Measurements from ENCODE around the gene RAB2B. TPM values are rescaled to one million over a fixed set of nuclear protein-coding genes. Genes with fewer than 3 reads are reported as not detected.
A peak's percentile ranks its signal among the peaks of the same experiment; 100 is the strongest.

Gene RAB2B
- 12.4 and 16.8 TPM in 2 replicates for total RNA-seq (2012; rRNA removed)

DNA sequence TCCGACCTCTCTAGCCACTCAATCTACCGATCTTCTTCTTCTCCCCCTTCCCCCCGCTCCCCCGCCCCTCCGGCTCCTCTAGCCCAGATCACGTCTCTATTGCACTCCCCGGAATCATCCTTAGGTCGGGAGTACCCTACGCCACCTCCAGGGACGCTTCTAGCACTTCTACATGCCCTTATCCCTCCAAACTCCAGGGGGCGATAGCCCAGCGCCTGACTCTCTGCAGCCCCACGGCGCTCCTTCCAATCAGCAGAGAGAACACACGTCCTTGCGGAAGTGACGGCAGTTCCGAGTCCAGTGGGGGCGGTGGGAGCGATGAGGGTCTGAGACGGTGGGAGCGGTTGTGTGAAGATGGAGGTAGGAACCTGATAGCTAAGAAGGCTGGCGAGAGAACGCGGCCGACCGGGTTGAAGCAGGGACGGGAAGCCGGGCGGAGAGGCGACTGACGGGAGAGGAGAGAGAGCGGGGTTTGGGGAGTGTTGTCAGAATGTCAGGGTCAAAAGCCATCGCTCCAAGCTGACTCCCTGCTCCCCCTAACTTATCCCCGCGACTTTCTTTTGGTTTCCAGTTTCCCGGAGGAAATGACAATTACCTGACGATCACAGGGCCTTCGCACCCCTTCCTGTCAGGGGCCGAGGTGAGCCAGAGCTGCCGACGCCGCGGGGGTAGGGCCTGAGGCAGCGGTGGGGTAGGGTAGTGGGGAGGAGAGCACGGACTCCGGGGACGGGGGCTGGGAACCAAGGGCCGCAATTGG lies at the start of gene RAB2B, which contains the start of gene TOX4:
Gene RAB2B (minus strand): TSS at position 35 of the 757 bp plus-strand sequence. CDS start 87 bp downstream, outside the sequence.
Gene TOX4 (plus strand): TSS at position 271 of the 757 bp plus-strand sequence. CDS start 84 bp downstream, at position 355.
- Histone ChIP-seq H3K9me3 (replicated peaks; ENCODE audit: low read length) (no peaks in the 10 kb centered on the region), H3K27me3 (ENCODE audit: control insufficient read depth, insufficient read depth, low read length) (no peaks in the 10 kb centered on the region), H3K4me2 (ENCODE audit: low read length) (peak within 1 kb of the TSS; percentile 98), H3K4me1 (ENCODE audit: control insufficient read depth, insufficient read depth, low read length) (peaks cover 14% of the 10 kb centered on the region), H3K36me3 (ENCODE audit: insufficient read depth, low read length) (peaks cover 13% of the 10 kb centered on the region), H3K4me3 (ENCODE audit: low read length) (peak within 1 kb of the TSS; percentile 79), H3K9ac (ENCODE audit: low read depth, low read length) (peak within 1 kb of the TSS; percentile 90)

DNA sequence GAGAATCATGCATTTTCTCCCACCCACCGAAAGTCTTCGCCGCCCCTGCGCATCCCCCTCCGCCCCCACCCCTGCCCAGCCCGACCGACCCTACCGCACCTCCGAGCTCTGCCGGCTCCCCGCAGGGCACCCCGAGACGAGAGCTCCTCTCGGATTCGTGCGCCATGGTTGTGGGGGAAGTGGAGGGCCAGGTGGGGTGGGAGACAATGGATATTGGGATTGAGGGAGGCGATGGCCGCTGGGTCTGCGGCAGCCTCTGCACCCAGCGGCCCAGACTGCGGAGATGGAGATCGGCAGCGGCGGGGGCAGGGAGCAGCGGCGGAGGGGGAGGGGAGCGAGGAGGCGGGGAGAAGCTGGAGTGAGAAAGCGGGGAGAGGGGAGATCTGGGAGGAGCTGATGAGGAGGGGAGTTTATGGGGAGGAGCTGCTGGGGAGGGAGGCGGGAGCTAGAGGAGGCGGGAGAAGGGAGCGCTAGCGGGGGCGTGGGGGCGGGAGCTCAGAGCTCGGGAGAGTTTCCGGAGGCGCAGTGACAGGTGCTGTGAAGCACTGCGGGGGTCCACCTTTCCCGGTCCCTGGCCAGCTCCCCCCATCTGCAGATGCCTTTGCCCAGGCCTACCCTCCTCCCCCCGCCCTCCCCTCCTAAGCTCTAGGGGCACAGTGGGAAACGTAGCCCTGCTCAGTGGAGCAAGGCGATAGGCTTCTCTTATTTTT lies 49.4 kb upstream of the RAB2B start, which contains the start of gene SALL2:
Gene SALL2 (minus strand): TSS at position 385 of the 710 bp plus-strand sequence. CDS start 219 bp downstream, at position 166.
- H3K4me1 ChIP-seq (ENCODE audit: control insufficient read depth, insufficient read depth, low read length), result no peaks in the 10 kb centered on the region
- H3K36me3 ChIP-seq (ENCODE audit: insufficient read depth, low read length), result no peaks in the 10 kb centered on the region
- peak within 1 kb of the TSS; percentile 73 for H3K4me3 ChIP-seq (ENCODE audit: low read length)
- no peaks in the 10 kb centered on the region for H3K9me3 ChIP-seq (replicated peaks; ENCODE audit: low read length)
- H3K27me3 ChIP-seq (ENCODE audit: control insufficient read depth, insufficient read depth, low read length), result peaks cover 11% of the 10 kb centered on the region
- H3K4me2 ChIP-seq (ENCODE audit: low read length), result peak within 1 kb of the TSS; percentile 84
- H3K9ac ChIP-seq (ENCODE audit: low read depth, low read length), result peak within 1 kb of the TSS; percentile 48

DNA sequence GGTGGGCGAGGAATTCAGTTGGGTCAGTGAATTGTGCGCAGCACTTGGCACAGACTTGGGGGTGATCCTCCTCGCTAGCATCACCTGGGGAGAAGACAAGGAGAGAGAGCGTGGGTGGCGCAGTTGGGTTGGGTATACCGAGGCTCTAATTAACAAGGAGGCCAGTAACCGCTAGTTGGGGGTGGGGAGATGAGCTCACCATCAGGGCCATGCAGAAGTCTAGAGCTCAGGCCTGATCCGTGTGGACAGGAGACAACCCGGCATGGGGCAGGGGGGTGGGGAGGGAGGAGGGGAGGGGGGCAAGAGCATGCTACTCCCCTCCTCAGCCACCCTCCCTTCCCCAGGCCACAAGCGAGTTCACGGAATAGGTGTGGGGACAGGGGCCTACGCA lies 48.8 kb upstream of the RAB2B start:
- H3K9me3 ChIP-seq (replicated peaks; ENCODE audit: low read length), result no peaks in the 10 kb centered on the region
- H3K36me3 ChIP-seq (ENCODE audit: insufficient read depth, low read length), result no peaks in the 10 kb centered on the region
- H3K4me3 ChIP-seq (ENCODE audit: low read length), result peak overlapping the region; percentile 73
- peak overlapping the region; percentile 84 for H3K4me2 ChIP-seq (ENCODE audit: low read length)
- peaks cover 8% of the 10 kb centered on the region for H3K27me3 ChIP-seq (ENCODE audit: control insufficient read depth, insufficient read depth, low read length)
- peak overlapping the region; percentile 48 for H3K9ac ChIP-seq (ENCODE audit: low read depth, low read length)
- no peaks in the 10 kb centered on the region for H3K4me1 ChIP-seq (ENCODE audit: control insufficient read depth, insufficient read depth, low read length)

DNA sequence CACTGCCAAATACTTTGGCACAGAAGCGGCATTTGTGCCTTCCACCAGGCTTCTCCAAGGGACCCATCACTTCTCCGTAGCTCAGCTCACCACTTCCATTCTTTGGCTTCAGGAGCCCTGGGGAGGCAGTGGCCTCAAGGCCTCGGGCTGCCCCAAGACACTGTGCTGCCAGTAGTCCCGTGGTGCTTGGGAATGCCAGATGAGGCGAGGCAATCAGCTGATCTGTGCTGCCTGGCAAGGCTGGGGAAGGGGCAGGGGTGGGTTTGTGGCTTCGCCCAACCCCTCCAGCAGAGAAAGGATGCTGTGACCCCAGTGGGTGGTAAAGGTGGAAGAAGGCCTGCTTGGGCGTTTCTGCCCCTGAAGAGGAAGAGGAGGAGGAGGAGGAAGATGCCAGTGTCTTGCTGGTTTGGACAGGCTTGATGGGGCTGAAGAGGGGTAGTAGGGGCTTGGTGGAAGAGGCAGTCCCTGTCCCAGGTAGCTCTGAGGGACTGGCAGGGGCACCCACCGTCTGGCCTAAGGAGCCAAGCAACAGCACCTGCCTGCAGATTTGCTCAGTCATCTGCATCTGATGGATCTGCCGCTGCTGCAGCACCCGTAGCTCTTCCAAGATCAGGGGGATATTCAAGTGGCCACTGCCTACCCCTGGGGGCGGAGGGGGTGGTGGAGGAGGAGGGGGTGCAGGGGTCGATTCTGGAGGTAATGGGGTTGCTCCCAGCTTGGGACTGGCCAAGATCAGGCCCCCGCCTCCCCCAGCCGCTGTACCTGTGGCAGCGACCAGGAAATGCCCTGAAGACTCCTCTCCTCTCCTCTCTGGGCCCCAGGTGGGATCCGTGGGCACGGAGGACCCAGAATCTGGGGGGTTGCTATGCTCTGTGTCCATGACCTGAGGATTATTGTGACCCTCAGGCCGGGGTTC lies 48.1 kb upstream of the RAB2B start:
- Histone ChIP-seq H3K4me1 (ENCODE audit: control insufficient read depth, insufficient read depth, low read length) (no peaks in the 10 kb centered on the region), H3K27me3 (ENCODE audit: control insufficient read depth, insufficient read depth, low read length) (peaks cover 8% of the 10 kb centered on the region), H3K36me3 (ENCODE audit: insufficient read depth, low read length) (no peaks in the 10 kb centered on the region), H3K4me3 (ENCODE audit: low read length) (peak overlapping the region; percentile 73), H3K9ac (ENCODE audit: low read depth, low read length) (no peak overlapping the region), H3K4me2 (ENCODE audit: low read length) (peak overlapping the region; percentile 84), H3K9me3 (replicated peaks; ENCODE audit: low read length) (no peaks in the 10 kb centered on the region)

DNA sequence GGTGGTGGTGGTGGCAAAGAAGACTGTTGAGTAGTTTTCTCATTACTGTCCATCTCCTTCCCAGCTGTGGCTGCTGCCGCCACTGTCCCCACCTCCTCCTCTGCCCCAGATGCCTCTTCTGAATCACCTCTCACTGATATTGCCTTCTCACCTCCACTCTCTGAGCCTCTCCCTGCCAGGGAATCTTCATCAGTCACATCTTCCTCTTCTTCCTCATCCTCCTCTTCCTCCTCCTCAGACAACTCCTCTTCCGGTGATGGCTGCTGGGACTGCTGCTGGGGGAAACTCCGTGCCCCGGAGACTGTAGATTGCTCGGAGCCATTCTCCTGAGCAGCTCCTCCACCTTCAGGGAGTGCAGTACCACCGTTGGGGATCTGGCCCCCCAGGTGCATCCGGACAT lies 46.4 kb upstream of the RAB2B start:
- Histone ChIP-seq H3K9ac (ENCODE audit: low read depth, low read length) (no peak overlapping the region), H3K4me2 (ENCODE audit: low read length) (no peak overlapping the region), H3K4me1 (ENCODE audit: control insufficient read depth, insufficient read depth, low read length) (no peaks in the 10 kb centered on the region), H3K27me3 (ENCODE audit: control insufficient read depth, insufficient read depth, low read length) (peaks cover 15% of the 10 kb centered on the region), H3K9me3 (replicated peaks; ENCODE audit: low read length) (no peaks in the 10 kb centered on the region), H3K36me3 (ENCODE audit: insufficient read depth, low read length) (no peaks in the 10 kb centered on the region), H3K4me3 (ENCODE audit: low read length) (no peak overlapping the region)

DNA sequence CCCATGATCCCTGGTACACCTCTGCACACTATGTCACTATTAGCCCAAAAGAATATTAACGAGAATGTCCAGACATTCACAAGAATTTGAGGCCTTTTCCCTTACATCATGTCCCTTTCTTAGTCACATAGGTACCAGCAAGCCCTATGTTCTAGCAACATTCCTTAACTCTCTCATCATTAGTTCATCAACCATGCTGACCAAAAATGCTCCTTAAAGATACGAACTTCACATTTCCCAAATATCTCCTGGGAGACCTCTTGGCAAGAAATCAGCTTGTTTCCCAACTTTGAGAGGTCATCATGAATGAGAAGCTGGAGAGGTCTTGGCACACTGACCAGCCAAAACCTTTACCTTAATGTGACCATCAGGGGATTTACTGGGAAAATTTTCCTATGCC lies 44.7 kb upstream of the RAB2B start:
- H3K27me3 ChIP-seq (ENCODE audit: control insufficient read depth, insufficient read depth, low read length), result peaks cover 8% of the 10 kb centered on the region
- H3K36me3 ChIP-seq (ENCODE audit: insufficient read depth, low read length), result no peaks in the 10 kb centered on the region
- H3K9me3 ChIP-seq (replicated peaks; ENCODE audit: low read length), result no peaks in the 10 kb centered on the region
- H3K9ac ChIP-seq (ENCODE audit: low read depth, low read length), result no peak overlapping the region
- no peak overlapping the region for H3K4me3 ChIP-seq (ENCODE audit: low read length)
- peak overlapping the region; percentile 11 for H3K4me2 ChIP-seq (ENCODE audit: low read length)
- no peaks in the 10 kb centered on the region for H3K4me1 ChIP-seq (ENCODE audit: control insufficient read depth, insufficient read depth, low read length)

DNA sequence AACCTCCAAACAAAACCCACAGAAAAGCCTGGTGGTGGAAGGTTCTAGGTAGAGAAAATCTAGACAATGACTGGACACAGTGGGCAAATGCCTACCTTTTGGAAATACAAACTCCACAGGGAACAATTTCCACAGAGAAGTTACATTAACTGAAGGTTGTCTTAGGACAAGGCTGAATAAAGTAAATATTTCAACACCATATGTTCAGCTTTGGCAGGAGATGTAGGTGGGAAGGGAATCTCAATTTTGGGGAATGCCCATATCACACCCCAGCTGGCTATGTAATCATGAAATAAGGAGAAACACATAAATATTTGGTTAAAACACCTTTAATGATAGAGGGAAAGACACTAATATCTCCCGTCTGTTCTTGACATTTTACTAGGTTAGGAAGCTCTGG lies 44.0 kb upstream of the RAB2B start:
- H3K9me3 ChIP-seq (replicated peaks; ENCODE audit: low read length), result no peaks in the 10 kb centered on the region
- H3K27me3 ChIP-seq (ENCODE audit: control insufficient read depth, insufficient read depth, low read length), result peaks cover 7% of the 10 kb centered on the region
- no peaks in the 10 kb centered on the region for H3K36me3 ChIP-seq (ENCODE audit: insufficient read depth, low read length)
- no peaks in the 10 kb centered on the region for H3K4me1 ChIP-seq (ENCODE audit: control insufficient read depth, insufficient read depth, low read length)
- no peak overlapping the region for H3K9ac ChIP-seq (ENCODE audit: low read depth, low read length)
- no peak overlapping the region for H3K4me3 ChIP-seq (ENCODE audit: low read length)
- H3K4me2 ChIP-seq (ENCODE audit: low read length), result no peak overlapping the region

DNA sequence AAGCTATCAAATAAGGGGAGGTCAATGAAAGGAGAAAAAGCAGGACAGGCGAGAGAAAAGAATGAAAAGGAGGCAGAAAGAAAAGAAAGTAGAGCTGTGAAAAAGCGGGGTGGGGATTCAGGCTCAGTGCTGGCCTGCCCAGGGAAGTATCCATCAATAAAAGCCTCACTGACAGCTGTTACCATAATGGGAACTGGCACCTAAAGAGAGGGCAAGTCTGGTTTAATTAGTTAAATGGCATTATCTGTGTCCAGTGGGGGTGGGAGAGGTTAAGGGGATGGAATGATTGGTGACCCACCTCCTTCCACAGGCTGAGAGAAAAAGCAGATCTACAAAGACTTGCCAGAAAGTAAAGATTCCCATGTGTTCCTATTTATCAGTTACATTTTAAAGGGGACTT lies 42.0 kb upstream of the RAB2B start:
- H3K9ac ChIP-seq (ENCODE audit: low read depth, low read length), result no peak overlapping the region
- peaks cover 7% of the 10 kb centered on the region for H3K27me3 ChIP-seq (ENCODE audit: control insufficient read depth, insufficient read depth, low read length)
- no peaks in the 10 kb centered on the region for H3K9me3 ChIP-seq (replicated peaks; ENCODE audit: low read length)
- H3K36me3 ChIP-seq (ENCODE audit: insufficient read depth, low read length), result no peaks in the 10 kb centered on the region
- H3K4me3 ChIP-seq (ENCODE audit: low read length), result no peak overlapping the region
- H3K4me1 ChIP-seq (ENCODE audit: control insufficient read depth, insufficient read depth, low read length), result no peaks in the 10 kb centered on the region
- H3K4me2 ChIP-seq (ENCODE audit: low read length), result no peak overlapping the region

DNA sequence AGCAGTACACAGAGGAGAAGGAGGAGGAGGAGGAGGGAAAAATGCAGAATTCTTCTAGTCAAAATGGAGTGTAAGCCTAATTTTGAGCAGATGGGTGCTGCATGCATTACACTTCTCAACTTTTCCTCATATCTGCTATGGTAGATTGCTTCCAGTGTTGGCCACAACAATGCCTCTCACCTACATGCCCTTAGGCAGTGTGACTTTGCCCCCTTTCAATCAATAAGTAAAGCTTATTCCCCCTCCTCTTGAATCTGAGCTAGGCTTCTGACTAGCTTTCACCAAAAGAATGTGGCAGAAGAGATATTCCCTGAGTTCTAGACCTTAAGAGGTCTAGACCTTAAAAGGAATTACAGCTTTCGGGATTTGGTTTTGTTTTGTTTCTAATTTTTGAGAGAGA lies 37.6 kb upstream of the RAB2B start:
- H3K4me2 ChIP-seq (ENCODE audit: low read length), result no peak overlapping the region
- peaks cover 9% of the 10 kb centered on the region for H3K4me1 ChIP-seq (ENCODE audit: control insufficient read depth, insufficient read depth, low read length)
- no peaks in the 10 kb centered on the region for H3K36me3 ChIP-seq (ENCODE audit: insufficient read depth, low read length)
- H3K27me3 ChIP-seq (ENCODE audit: control insufficient read depth, insufficient read depth, low read length), result peaks cover 7% of the 10 kb centered on the region
- no peak overlapping the region for H3K4me3 ChIP-seq (ENCODE audit: low read length)
- H3K9ac ChIP-seq (ENCODE audit: low read depth, low read length), result no peak overlapping the region
- H3K9me3 ChIP-seq (replicated peaks; ENCODE audit: low read length), result no peaks in the 10 kb centered on the region

DNA sequence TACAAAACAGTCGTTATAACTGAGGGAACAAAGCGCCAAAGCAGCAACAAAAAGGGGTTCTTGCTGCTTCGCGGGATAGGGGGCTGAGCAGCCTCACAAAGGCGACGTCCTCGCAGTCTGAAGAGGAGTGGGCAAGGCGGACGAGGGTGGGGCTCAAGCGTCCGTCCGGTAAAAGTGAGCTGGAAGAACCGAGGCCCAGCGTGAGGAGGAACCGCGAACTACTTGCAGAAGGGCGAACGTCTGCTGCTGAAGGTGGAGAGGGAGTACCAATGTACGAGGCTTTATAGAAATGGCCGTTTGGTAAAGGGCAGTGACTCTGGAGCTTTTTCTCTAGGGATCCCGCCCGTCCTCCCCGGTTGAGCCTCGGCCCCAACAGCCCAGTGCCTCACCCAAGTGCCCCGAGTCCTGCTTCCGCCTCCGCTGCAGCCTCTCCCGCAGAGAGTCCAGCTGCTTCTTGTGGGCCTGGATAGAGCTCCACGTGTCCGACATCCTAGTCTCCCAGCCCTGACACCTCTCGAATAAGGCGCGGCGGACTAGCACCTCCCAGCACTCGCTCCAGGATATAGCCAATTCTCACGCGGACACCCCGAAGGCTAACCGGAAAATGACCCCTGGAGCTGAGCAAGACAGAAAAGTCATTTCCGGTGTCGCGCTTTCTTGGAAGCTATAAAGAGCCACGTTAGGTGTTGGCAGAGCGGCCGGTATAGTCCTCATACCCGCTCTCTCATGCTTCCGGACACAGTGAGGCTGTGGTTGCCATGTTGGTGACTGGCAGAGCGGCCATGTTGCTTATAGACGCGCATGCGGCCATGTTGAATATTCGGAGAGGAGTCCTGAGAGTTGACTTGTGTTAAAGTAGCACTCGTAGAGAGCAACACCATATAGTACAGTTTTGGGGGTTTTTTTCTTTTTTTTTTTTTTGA lies 34.2 kb upstream of the RAB2B start, which contains the start of gene METTL3:
Gene METTL3 (minus strand): TSS at position 606 of the 923 bp plus-strand sequence. CDS start 117 bp downstream, at position 489.
- Histone ChIP-seq H3K36me3 (ENCODE audit: insufficient read depth, low read length) (peaks cover 8% of the 10 kb centered on the region), H3K9me3 (replicated peaks; ENCODE audit: low read length) (no peaks in the 10 kb centered on the region), H3K27me3 (ENCODE audit: control insufficient read depth, insufficient read depth, low read length) (no peaks in the 10 kb centered on the region), H3K4me3 (ENCODE audit: low read length) (peak within 1 kb of the TSS; percentile 83), H3K9ac (ENCODE audit: low read depth, low read length) (peak within 1 kb of the TSS; percentile 91), H3K4me2 (ENCODE audit: low read length) (peak within 1 kb of the TSS; percentile 88), H3K4me1 (ENCODE audit: control insufficient read depth, insufficient read depth, low read length) (peaks cover 10% of the 10 kb centered on the region)

Measured in skeletal muscle satellite cell (primary cell).